ENCODE measurements around the gene ABCC3. TPM values are rescaled to one million over a fixed set of nuclear protein-coding genes. Genes with fewer than 3 reads are reported as not detected.

ABCC3 gene
- total RNA-seq, 4 donors from 2014 or later, result 25.8 to 47.5 (median 35.2) TPM

DNA sequence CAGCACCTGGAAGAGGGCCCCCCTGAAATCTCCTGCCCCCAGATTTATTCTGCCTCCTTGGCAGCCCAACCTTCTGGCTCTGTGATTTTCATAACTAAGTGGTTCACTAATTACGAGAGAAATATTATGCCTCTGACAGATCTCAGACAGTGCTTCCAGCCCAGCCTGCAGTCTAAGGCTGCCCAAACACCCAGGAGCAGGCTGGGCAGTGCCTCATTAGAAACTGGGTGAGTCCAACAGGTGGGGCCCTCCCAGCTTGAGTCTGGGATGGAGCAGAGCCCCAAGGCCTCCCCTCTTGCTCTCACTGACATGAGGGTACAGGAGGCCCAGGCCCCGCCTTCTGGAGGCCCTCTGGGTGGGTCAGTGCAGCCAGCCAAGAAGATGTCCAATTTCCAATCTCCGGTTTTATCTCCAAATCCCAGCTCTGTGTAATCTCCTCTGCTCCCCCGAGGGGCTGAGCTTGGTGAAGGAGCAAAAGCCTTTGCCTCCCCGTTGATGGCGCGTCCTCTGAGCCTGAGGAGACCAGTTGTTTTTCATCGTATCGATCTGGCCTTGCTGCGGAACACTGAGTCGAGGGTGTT, 20.1 kb upstream of the ABCC3 start:
- intact Hi-C loops (cut with DNase I; ENCODE audit: low total_unique reads), result no loop called here
- no peak overlapping the region for H3K4me3 ChIP-seq (ENCODE audit: low read depth, poor library complexity, severe bottlenecking)
- TF ChIP-seq, protein P1, sequence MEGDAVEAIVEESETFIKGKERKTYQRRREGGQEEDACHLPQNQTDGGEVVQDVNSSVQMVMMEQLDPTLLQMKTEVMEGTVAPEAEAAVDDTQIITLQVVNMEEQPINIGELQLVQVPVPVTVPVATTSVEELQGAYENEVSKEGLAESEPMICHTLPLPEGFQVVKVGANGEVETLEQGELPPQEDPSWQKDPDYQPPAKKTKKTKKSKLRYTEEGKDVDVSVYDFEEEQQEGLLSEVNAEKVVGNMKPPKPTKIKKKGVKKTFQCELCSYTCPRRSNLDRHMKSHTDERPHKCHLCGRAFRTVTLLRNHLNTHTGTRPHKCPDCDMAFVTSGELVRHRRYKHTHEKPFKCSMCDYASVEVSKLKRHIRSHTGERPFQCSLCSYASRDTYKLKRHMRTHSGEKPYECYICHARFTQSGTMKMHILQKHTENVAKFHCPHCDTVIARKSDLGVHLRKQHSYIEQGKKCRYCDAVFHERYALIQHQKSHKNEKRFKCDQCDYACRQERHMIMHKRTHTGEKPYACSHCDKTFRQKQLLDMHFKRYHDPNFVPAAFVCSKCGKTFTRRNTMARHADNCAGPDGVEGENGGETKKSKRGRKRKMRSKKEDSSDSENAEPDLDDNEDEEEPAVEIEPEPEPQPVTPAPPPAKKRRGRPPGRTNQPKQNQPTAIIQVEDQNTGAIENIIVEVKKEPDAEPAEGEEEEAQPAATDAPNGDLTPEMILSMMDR (IDR thresholded peaks at IDR 0.05), result no peak
- TF ChIP-seq POLR2A (IDR thresholded peaks at IDR 0.05), result no peak
- WGBS, 2 donors, result 63 to 71% methylated on average over 11 of the region's 11 CpGs
- DNase-seq (ENCODE audit: low spot score in 2 of 2), result no peak

DNA sequence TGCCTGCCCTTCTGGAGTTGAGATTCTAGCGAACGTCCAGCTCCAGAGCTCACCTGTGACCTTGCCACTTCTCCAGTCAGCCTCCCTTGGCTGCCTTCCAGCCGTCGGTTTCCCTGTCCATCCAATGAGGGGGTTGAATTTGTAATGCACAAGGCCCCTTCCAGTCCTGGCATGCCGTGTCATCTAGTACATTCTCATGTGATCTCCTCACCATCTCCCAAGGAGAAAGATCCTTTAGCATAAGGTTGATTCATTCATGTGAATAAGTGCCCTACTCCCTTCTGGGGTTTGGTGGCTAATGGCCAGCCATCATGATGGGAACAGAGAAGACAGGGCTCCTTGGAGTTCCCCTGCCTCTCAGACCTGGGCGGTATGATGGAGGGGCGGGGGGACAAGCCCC, 18.9 kb upstream of the ABCC3 start:
- WGBS, 2 donors, result 78 to 80% methylated on average over 7 of the region's 7 CpGs
- no peak for TF ChIP-seq POLR2A (IDR thresholded peaks at IDR 0.05)
- TF ChIP-seq, protein P1 (IDR thresholded peaks at IDR 0.05), result no peak
- DNase-seq (ENCODE audit: low spot score in 2 of 2), result no peak
- H3K4me3 ChIP-seq (ENCODE audit: low read depth, poor library complexity, severe bottlenecking), result no peak overlapping the region
- intact Hi-C loops (cut with DNase I; ENCODE audit: low total_unique reads), result no loop called here

DNA sequence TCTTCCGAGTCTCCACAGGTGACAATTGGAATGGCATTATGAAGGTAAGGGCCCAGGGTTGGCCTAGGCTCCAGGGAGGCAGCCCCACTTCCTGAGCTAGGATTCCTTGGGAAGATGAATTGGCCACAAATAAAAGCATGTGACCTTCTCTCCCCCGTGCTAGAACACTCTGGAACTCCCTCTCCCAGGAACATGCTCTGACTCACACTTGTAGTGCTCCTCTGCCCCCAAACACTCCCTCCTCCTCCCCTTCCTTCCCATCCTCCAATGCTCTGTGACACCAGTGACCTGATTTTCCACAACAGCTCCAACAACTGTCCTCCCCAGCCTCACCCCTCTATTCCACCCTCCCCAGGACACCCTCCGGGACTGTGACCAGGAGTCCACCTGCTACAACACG, 16.4 kb upstream of the ABCC3 start:
- 78 to 79% methylated on average over 4 of the region's 4 CpGs for WGBS, 2 donors
- no peak overlapping the region for H3K4me3 ChIP-seq (ENCODE audit: low read depth, poor library complexity, severe bottlenecking)
- intact Hi-C loops (cut with DNase I; ENCODE audit: low total_unique reads), result no loop called here
- no peak for TF ChIP-seq POLR2A (IDR thresholded peaks at IDR 0.05)
- TF ChIP-seq, protein P1 (IDR thresholded peaks at IDR 0.05), result no peak
- DNase-seq (ENCODE audit: low spot score in 2 of 2), result no peak

DNA sequence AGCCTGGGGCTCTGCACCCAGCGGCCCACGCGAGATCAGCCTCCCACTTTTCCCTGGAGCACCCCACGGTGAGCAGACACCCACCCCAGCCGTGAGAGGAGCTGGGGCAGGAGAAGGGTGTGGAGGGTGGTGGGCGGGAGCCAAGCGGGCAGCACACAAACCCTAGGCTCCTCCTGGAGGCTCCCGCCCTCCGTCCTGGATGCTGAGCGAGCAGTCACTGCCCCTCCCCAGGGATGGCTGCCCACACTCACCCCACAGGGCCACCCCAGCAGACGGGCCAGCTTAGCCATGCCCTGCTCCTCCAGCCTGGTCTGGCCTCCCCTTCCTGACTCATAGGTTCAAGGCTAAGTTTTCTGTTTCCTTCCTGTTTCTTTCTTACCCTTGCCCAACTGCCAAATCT, 15.7 kb upstream of the ABCC3 start:
- no peak for TF ChIP-seq POLR2A (IDR thresholded peaks at IDR 0.05)
- TF ChIP-seq, protein P1 (IDR thresholded peaks at IDR 0.05), result no peak
- no peak overlapping the region for H3K4me3 ChIP-seq (ENCODE audit: low read depth, poor library complexity, severe bottlenecking)
- intact Hi-C loops (cut with DNase I; ENCODE audit: low total_unique reads), result no loop called here
- no peak for DNase-seq (ENCODE audit: low spot score in 2 of 2)
- 78 to 83% methylated on average over 8 to 11 of the region's 11 CpGs for whole genome bisulfite sequencing, 2 donors

DNA sequence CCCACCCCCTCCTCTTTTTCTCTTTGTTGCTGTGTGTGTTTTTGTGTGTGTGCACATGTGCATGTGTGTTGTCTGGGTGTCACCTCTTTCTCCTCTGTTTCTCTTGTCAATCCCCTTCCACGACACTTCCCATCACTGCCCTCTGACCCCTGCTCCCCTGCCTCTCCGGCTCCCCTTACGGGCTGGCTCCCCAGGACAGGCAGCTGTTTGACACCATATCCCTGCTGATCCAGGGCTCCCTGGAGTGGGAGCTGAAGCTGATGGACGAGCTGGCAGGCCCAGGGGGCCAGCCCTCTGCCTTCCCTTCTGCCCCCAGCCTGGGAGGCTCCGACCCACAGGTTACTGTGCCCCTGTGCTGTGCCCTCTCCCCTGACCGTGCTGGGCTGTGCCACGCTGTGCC, 15.2 kb upstream of the ABCC3 start:
- intact Hi-C loops (cut with DNase I; ENCODE audit: low total_unique reads), result no loop called here
- no peak for TF ChIP-seq POLR2A (IDR thresholded peaks at IDR 0.05)
- TF ChIP-seq, protein P1 (IDR thresholded peaks at IDR 0.05), result no peak
- no peak overlapping the region for H3K4me3 ChIP-seq (ENCODE audit: low read depth, poor library complexity, severe bottlenecking)
- 88 to 92% methylated on average over 7 of the region's 7 CpGs for WGBS, 2 donors
- DNase-seq (ENCODE audit: low spot score in 2 of 2), result no peak

DNA sequence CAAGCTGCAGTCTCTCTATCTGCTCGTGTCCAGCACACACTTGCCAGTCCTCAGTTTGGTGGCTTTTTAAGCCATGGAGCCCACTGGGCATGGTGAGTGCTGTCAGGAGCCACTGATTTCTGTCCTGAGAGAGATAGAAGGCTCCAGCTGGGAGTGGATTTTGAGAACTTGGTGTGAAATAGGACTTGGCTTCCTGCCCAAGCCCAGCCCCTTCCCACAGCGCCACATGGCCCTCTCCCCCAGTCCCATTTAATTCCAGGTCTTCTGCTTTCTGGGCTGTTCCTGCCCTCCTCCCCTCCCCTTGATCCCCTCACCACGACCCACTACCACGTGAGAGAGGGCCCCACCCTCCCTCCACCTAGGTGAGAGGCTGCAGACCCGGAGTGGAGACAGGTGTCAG, 14.4 kb upstream of the ABCC3 start:
- 74 to 80% methylated on average over 5 of the region's 5 CpGs for WGBS, 2 donors
- intact Hi-C loops (cut with DNase I; ENCODE audit: low total_unique reads), result loop anchor here (10.0 kb wide), 1 partner anchor 135 kb away; no protein-coding TSS in a partner anchor
- TF ChIP-seq, protein P1 (IDR thresholded peaks at IDR 0.05), result no peak
- TF ChIP-seq POLR2A (IDR thresholded peaks at IDR 0.05), result no peak
- no peak overlapping the region for H3K4me3 ChIP-seq (ENCODE audit: low read depth, poor library complexity, severe bottlenecking)
- no peak for DNase-seq (ENCODE audit: low spot score in 2 of 2)

Measured in lower leg skin (tissue), 4 donors.